Gastrocnemius medialis (tissue), 4 donors: ENCODE measurements around the gene GAA. TPM values are rescaled to one million over a fixed set of nuclear protein-coding genes. Genes with fewer than 3 reads are reported as not detected.

Experiments
- ATAC-seq, 2 donors: fragments of 150-250 bp; one replicate each; pipeline ENCODE4 v1.9.1; 2016
- DNase-seq, 2 donors: peaks; one replicate each; pipeline ENCODE4 v3.0.0-alpha.2; 2019
- H3K27ac ChIP-seq, 4 donors: fragments of 200-600 bp; sonication (generic); 1 replicate in 1 of 4; 2 replicates in 3 of 4; pipeline ENCODE4 v1.5.1; 2016 to 2018; ENCODE audit warnings: mild to moderate bottlenecking in 2 of 4, moderate library complexity in 1 of 4
- H3K27me3 ChIP-seq, 3 donors: fragments of 200-600 bp; sonication (generic) in 2 of 3; 1 replicate in 1 of 3; 2 replicates in 2 of 3; pipeline versions ENCODE4 v1.5.1 to v1.6.0; 2016 to 2019; ENCODE audit warnings: mild to moderate bottlenecking in 1 of 3, moderate library complexity in 1 of 3
- H3K36me3 ChIP-seq, 2 donors: fragments of 200-600 bp; sonication (generic) in 1 of 2; one replicate each; pipeline ENCODE4 v1.5.1; 2017 to 2018
- H3K4me1 ChIP-seq, 2 donors: fragments of 200-600 bp; sonication (generic) in 1 of 2; one replicate each; pipeline ENCODE4 v1.5.1; 2016 to 2017; ENCODE audit warnings: mild to moderate bottlenecking in 2 of 2
- H3K4me3 ChIP-seq, 4 donors: fragments of 200-600 bp; sonication (generic) in 3 of 4; 1 replicate in 1 of 4; 2 replicates in 3 of 4; pipeline ENCODE4 v1.5.1; 2016 to 2019; ENCODE audit warnings: mild to moderate bottlenecking in 2 of 4
- H3K9me3 ChIP-seq, 3 donors: fragments of 200-600 bp; sonication (generic) in 2 of 3; 1 replicate in 1 of 3; 2 replicates in 2 of 3; pipeline ENCODE4 v1.5.1; 2016 to 2019
- CTCF ChIP-seq, 5 experiments: fragments of 450-650 bp in 3 of 5; fragments of 200-600 bp in 2 of 5; sonication (generic) in 2 of 5; IDR thresholded peaks in 4 of 5; conservative IDR thresholded peaks in 1 of 5; 1 replicate in 4 of 5; 2 replicates in 1 of 5; pipeline ENCODE4 v1.5.1; 2016 to 2019; ENCODE audit warnings: antibody characterized with exemption in 5 of 5, mild to moderate bottlenecking in 3 of 5, moderate library complexity in 3 of 5
- POLR2A ChIP-seq, 2 donors: fragments of 450-650 bp; IDR thresholded peaks; one replicate each; pipeline ENCODE4 v1.6.1; 2017; ENCODE audit warnings: antibody characterized with exemption in 2 of 2, mild to moderate bottlenecking in 2 of 2, moderate library complexity in 2 of 2
- in situ Hi-C, 4 donors: fragments of 200-750 bp; cut with MboI; loops; one replicate each; pipeline versions ENCODE4 v1.15.0 to v1.8.0; 2017; ENCODE audit warnings: low sequenced_read_pairs in 4 of 4
- intact Hi-C: fragments of 100-400 bp; cut with DNase I; formaldehyde crosslinking; loops from one replicate; pipeline ENCODE4 v1.15.1; 2023; ENCODE audit warnings: low total_unique reads
- total RNA-seq, 4 donors: library from RNA; depleted of rRNA; stranded (reverse); fragments of >200 nt; gene quantifications; one replicate each; pipeline versions ENCODE4 v1.1.0 to v1.2.3, GENCODE V29; 2016

GAA gene
- total RNA-seq, 4 donors from 2014 or later = 39.2 to 72.3 (median 70.1) TPM

- peaks cover 0 to 14% of the 10 kb centered on the region in 2 donors for H3K36me3 ChIP-seq
- intact Hi-C loops = no loop called here
- in situ Hi-C loops = no loop called here
These were observed 15.6 kb downstream of the GAA start for GRCh38 chr17:80116921-80117380.

DNA sequence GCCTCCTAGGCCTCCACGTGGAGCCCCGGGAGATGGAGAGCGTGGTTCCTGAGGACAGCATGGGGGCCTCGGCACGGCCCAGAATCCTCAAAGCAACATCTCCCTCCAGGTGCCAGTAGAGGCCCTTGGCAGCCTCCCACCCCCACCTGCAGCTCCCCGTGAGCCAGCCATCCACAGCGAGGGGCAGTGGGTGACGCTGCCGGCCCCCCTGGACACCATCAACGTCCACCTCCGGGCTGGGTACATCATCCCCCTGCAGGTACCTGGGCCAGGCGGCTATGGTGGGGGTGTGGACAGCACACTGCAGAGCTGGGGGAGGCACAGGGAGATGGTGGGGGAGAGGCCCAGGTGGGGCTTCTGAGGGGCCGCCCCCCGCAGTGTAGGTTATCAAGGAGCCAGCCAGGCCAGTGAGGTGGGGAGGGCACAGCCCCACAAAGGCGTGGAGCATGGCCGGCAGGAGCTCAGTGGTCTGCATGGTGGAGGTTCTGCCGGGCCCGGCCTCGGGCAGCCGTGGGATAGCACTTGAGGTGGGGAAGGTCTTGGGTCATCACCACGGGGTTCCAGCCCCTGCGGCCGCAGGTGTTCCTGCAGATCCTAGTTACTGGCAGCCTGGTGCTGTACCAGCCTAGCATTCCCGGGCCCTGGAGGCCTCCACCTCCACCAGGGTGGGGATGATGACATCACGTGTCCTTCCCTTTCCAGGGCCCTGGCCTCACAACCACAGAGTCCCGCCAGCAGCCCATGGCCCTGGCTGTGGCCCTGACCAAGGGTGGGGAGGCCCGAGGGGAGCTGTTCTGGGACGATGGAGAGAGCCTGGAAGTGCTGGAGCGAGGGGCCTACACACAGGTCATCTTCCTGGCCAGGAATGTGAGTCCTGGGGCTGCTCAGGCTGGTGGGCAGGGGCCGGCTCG is 16.4 kb downstream of the GAA start:
- in situ Hi-C loops (no loop called here), intact Hi-C loops (no loop called here)
- Histone ChIP-seq H3K9me3 (no peaks in the 10 kb centered on the region), H3K4me1 (no peaks in the 10 kb centered on the region), H3K4me3 (no peak overlapping the region), H3K27ac (no peak overlapping the region), H3K27me3 (no peaks in the 10 kb centered on the region), H3K36me3 (peaks cover 0 to 9% of the 10 kb centered on the region in 2 donors)
- ATAC-seq = no peak
- DNase-seq = no peak
- TF ChIP-seq CTCF (IDR thresholded peaks at IDR 0.05 in 4 of 5, conservative IDR thresholded peaks at IDR 0.05 in 1 of 5) (no peak), POLR2A (IDR thresholded peaks at IDR 0.05) (no peak)

More at GRCh38 chr17:80116921-80117380, 15.6 kb downstream of the GAA start:
- DNase-seq (no peak), ATAC-seq (no peak)
- Histone ChIP-seq H3K4me3 (no peak overlapping the region), H3K27ac (no peak overlapping the region), H3K27me3 (no peaks in the 10 kb centered on the region), H3K9me3 (no peaks in the 10 kb centered on the region), H3K4me1 (no peaks in the 10 kb centered on the region)
- TF ChIP-seq POLR2A (IDR thresholded peaks at IDR 0.05) = no peak
- TF ChIP-seq CTCF (IDR thresholded peaks at IDR 0.05 in 4 of 5, conservative IDR thresholded peaks at IDR 0.05 in 1 of 5) = no peak

DNA sequence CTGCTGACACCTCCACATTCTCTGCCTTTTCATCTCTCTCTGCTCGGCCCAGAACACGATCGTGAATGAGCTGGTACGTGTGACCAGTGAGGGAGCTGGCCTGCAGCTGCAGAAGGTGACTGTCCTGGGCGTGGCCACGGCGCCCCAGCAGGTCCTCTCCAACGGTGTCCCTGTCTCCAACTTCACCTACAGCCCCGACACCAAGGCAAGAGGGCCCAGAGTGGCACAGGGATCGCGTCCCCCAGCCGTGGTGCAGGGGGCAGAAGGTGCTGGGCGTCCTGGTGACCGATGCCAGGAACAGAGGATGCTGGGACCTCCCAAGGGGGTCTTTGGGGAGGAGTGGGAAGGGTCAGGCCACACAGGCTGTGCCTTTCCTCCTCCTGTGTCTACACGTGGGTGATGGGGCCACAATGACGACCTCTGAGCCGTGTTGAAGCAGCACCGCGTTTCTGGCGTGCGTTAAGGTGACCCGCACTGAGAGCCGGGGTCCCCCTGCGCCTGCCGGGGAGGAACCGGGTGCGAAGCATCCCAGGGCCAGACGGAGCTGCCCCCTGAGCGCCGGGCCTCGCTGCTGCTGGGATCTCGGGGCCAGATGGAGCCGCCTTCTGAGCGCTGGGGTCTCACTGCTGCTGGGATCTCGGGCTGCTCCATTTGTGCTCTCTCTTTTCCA is 17.4 kb downstream of the GAA start:
- no peak for DNase-seq

GRCh38 chr17:80119271-80119791 is 17.9 kb downstream of the GAA start:
- no peak overlapping the region for H3K4me3 ChIP-seq
- H3K36me3 ChIP-seq = peaks cover 0 to 9% of the 10 kb centered on the region in 2 donors
- H3K27ac ChIP-seq = no peak overlapping the region
- no peak for DNase-seq
- H3K27me3 ChIP-seq = no peaks in the 10 kb centered on the region
- intact Hi-C loops (no loop called here), in situ Hi-C loops (no loop called here)
- TF ChIP-seq POLR2A (IDR thresholded peaks at IDR 0.05) (no peak), CTCF (IDR thresholded peaks at IDR 0.05 in 4 of 5, conservative IDR thresholded peaks at IDR 0.05 in 1 of 5) (no peak)
- no peaks in the 10 kb centered on the region for H3K9me3 ChIP-seq
- no peak for ATAC-seq
- H3K4me1 ChIP-seq = no peaks in the 10 kb centered on the region

More for the DNA sequence above, 17.4 kb downstream of the GAA start:
- no peaks in the 10 kb centered on the region for H3K9me3 ChIP-seq
- no peak overlapping the region for H3K4me3 ChIP-seq
- no peaks in the 10 kb centered on the region for H3K27me3 ChIP-seq
- no peak for ATAC-seq
- no peak overlapping the region for H3K27ac ChIP-seq
- peaks cover 0 to 9% of the 10 kb centered on the region in 2 donors for H3K36me3 ChIP-seq
- in situ Hi-C loops = no loop called here
- no peak for TF ChIP-seq POLR2A (IDR thresholded peaks at IDR 0.05)
- TF ChIP-seq CTCF (IDR thresholded peaks at IDR 0.05 in 4 of 5, conservative IDR thresholded peaks at IDR 0.05 in 1 of 5) = no peak
- intact Hi-C loops = no loop called here
- H3K4me1 ChIP-seq = no peaks in the 10 kb centered on the region
